ENCODE measurements around the gene TMC2.
"Not testable (repeated sequence)": the region's sequence is repeated elsewhere in the genome, so short reads cannot be mapped to it uniquely, and the experiment has no call there.

The TMC2 gene, protein sequence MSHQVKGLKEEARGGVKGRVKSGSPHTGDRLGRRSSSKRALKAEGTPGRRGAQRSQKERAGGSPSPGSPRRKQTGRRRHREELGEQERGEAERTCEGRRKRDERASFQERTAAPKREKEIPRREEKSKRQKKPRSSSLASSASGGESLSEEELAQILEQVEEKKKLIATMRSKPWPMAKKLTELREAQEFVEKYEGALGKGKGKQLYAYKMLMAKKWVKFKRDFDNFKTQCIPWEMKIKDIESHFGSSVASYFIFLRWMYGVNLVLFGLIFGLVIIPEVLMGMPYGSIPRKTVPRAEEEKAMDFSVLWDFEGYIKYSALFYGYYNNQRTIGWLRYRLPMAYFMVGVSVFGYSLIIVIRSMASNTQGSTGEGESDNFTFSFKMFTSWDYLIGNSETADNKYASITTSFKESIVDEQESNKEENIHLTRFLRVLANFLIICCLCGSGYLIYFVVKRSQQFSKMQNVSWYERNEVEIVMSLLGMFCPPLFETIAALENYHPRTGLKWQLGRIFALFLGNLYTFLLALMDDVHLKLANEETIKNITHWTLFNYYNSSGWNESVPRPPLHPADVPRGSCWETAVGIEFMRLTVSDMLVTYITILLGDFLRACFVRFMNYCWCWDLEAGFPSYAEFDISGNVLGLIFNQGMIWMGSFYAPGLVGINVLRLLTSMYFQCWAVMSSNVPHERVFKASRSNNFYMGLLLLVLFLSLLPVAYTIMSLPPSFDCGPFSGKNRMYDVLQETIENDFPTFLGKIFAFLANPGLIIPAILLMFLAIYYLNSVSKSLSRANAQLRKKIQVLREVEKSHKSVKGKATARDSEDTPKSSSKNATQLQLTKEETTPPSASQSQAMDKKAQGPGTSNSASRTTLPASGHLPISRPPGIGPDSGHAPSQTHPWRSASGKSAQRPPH

DNA sequence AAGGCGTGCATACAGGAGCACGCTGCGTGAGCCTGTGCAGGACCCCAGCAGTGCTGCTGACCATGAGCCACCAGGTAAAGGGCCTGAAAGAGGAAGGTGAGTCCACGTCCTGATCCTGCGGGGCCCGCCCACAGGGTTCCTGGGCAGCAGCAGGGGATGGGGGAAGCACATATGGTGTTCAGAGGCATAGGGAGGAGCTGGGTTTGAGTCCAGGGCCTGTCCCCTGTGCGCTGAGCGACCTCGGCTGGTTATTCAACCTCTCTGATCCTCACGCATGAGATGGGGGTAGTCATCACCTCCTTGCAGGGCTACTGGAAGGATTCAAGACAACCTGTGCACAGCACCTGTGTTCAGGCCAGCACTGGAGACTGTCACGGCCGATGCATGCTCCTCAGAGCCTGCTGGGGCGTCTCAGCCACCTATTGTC, at the start of gene TMC2:
Gene TMC2 (plus strand): TSS at position 14 of the 427 bp plus-strand sequence. CDS start 49 bp downstream, at position 63.
- no peak for DNase-seq

DNA sequence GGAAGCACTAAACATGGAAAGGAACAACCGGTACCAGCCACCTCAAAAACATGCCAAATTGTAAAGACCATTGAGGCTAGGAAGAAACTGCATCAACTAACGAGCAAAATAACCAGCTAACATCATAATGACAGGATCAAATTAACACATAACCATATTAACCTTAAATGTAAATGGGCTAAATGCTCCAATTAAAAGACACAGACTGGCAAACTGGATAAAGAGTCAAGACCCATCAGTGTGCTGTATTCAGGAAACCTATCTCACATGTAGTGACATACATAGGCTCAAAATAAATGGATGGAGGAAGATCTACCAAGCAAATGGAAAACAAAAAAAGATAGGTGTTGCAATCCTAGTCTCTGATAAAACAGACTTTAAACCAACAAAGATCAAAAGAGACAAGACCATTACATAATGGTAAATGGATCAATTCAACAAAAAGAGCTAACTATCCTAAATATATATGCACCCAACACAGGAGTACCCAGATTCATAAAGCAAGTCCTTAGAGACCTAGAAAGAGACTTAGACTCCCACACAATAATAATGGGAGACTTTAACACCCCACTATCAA, 33.5 kb upstream of the TMC2 start:
- not testable (repeated sequence) for DNase-seq

- DNase-seq = not testable (repeated sequence)
Measured at GRCh38 chr20:2504803-2505202, 31.6 kb upstream of the TMC2 start.

- not testable (repeated sequence) for DNase-seq
Measured at GRCh38 chr20:2506426-2506825, 29.9 kb upstream of the TMC2 start.

- DNase-seq = no peak
Measured at GRCh38 chr20:2507464-2507863, 28.9 kb upstream of the TMC2 start.

- DNase-seq = no peak
Measured at GRCh38 chr20:2507875-2508630, 28.3 kb upstream of the TMC2 start.

DNA sequence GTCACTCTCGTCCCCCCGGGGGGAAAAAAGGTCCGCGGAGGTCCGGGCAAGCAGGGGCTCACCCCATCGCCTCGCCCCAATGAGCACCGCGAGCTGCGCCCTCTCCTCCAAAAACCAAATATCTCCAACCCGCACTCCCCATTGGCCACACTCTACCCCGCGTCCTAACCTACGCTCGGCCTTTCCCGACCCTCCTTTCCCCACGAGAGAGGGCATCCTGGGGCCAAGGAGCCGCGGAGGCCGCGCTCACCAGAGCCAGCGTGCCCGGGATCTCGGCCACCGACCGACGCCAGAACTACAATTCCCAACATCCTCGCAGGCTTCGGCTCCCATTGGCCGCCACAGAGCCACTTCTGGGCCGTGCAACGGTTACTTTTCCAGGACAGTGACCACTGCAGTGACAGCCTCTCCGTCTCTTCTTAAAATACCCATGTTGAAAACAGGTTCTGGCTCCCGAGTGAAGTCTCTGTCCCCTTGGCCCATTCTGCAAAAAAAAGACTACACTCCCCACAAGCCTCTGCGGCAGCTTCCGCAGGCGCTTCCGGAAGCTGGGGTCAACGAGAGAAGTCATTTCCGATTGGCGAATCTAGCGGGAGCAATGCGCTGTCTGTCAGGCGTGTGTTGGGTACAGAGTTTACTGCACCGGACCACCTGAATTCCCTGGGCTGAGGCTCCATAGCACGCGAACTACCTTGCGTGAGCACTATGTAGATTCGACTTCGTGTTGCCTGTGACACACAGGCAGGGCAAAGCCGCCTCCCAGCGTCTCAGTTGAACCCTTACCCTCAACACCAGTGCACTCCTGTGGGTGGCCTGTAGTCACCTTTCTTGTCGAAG, 27.5 kb upstream of the TMC2 start, which contains the start of gene ZNF343:
Gene ZNF343 (minus strand): TSS at position 285 of the 837 bp plus-strand sequence. CDS start 15,020 bp downstream, outside the sequence.
- peak; percentile 72 for DNase-seq

- DNase-seq = no peak
Measured at GRCh38 chr20:2509468-2509781, 26.9 kb upstream of the TMC2 start.

GRCh38 chr20:2509794-2510193, 26.6 kb upstream of the TMC2 start:
- no peak for DNase-seq

- no peak for DNase-seq
Measured at GRCh38 chr20:2515203-2515602, 21.2 kb upstream of the TMC2 start.

- no peak for DNase-seq
Measured at GRCh38 chr20:2516399-2516798, 20.0 kb upstream of the TMC2 start.

DNA sequence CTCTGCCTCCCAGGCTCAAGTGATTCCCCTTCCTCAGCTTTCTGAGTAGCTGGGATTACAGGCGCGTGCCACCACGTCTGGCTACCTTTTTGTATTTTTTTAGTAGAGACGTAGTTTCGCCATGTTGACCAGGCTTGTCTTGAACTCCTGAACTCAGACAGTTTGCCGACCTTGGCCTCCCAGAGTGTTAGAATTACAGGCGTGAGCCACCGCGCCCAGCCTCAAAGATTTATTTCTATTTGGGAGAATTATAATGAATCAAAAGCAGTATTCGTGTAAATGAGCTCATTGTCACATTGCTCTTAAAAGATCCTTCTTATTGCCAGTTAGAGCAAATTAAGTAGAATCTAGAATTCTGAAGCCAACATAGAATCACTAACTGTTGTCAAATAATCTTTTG, 18.3 kb upstream of the TMC2 start:
- DNase-seq = no peak

DNA sequence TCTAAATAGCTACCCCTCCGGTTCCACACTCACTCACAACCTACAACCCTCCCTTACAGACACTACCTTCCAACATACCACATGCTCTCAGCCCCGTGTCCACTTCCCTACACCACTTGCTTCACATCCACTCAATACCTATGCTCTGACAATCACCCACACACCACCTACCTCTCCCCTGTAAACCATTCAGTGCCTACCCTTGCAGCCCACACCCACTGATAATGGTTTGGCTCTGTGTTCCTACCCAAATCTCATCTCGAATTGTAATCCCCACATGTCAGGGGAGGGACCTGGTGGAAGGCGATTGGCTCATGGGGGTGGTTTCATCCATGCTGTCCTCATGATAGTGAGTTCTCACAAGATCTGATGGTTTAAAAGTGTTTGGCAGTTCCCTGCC, 17.8 kb upstream of the TMC2 start:
- no peak for DNase-seq

DNA sequence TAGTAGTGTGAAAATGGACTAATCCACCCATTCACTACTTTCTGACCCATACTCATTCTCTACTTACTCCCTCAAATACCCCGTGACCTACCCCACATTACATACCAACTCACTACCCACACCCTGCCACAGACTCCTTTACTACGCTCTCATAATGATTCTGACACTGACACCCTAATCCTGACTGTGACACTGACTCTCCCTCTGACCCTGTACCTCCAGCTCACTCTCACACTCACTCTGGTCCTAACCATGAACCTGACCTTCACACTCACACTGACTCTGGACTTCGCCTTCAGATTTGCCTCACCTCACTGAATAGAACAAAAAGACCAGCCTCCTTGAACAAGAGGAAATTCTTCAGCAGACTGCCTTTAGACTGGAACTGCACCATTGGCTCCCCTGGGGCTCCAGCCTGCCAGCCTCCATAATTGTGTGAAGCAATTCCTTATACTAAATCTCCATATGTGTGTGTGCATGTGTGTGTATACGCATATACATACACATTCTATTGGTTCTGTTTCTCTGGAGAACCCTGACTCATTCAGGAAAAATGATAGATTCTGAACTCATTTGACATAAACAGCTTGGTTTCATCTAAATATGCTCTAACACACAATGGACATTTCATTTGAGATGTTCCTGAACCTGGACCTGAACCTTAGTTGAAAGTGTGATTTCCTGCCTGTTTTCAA, 17.1 kb upstream of the TMC2 start:
- no peak for DNase-seq

- no peak for DNase-seq
Measured at GRCh38 chr20:2520617-2521016, 15.8 kb upstream of the TMC2 start.

DNA sequence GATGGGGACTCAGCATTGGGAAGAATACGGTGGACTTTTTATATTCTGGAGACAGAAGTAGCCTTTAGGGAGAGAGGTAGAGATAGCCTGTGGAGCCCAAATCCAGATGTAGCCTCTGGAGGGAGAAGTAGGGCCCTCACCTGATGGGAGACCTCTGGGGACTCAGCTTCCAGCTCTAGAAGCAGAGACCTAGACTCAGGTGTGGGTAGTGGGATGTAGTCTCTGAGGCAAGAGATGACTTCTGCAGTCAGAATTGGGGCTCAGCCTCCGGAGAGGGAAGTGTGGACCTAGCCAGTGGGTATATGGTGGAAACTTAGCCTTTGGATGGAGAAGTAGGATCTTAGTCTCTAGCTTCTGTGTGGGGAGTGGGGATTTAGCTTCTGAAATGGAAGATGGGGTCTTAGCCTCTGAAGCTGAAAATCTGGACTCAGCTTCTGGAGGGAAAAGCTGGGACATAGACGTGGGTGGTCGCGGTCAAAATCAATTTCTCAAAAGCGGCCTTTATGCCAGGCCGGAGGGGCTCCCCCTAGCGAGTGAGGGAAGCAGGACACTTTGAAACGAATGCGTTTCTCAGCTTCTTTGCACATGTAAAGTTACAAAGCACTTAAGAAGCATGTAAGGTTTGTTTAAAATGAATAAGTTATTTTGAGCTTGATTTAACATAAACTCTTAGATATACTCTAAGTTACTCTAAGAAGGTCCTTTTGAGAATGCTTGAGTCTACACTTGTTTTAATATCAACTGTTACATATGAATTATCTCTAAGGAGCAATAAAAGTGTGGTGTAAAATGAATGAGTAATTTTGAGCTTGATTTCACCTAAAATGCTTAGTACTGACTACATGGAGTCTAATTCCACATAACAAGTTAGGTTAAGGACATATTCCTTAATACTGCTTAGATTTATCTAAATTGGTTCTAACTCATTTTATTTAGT, 14.7 kb upstream of the TMC2 start:
- peak; percentile 29 for DNase-seq

DNA sequence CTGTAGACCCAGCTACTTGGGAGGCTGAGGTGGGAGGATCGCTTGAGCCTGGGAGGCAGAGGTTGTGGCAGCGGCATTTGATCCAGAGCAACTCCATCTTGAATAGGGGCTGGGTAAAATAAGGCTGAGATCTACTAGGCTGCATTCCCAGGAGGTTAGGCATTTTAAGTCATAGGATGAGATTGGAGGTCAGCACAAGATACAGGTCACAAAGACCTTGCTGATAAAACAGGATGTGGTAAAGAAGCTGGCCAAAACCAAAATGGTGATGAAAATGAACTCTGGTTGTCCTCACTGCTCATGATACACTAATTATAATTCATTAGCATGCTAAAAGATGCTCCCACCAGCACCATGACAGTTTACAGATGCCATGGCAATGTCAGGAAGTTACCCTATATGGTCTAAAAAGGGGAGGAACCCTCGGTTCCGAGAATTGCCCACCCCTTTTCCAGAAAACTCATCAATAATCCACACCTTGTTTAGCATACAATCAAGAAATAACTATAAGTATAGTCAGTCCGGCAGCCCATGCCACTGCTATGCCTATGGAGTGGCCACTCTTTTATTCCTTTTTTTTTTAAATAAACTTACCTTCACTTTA, 13.4 kb upstream of the TMC2 start:
- DNase-seq = not testable (repeated sequence)

DNA sequence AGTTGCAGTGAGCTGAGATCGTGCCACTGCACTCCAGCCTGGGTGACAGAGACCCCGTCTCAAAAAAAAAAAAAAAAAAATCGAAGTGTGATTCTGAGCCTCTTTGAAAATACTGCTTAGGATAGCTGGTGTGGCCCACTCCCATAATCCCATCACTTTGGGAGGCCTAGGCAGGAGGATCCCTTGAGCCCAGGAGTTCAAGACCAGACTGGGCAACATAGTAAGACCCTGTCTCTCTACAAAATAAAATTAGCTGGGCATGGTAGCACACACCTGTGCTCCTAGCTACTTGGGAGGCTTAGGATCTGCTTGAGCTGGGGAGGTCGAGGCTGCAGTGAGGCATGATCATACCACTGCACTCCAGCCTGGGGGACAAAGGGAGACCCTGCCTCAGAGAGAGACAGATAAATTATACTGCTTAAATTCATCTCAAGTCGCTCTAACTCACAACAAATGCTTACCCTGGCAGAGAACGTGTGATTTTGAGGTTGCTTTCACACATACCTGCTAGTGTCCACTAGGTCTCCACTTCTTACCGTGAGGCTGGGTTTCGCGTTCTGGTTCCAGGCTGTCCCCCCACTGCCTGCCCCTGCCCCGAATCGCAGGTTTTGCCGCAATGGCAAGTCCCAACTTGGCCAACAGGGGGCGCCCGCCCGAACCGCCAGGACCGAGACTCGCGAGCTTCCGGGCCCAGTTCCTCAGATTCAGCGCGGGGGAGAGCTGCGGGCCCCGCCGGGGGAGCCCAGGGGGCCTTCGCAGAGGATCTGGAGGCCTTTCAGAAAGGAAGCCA, 12.3 kb upstream of the TMC2 start:
- peak; percentile 83 for DNase-seq

Data from activated effector memory CD4-positive, alpha-beta T cell treated with Interleukin-2 at 50 U/mL for 16 hours (primary cell).